Measurements from ENCODE around the gene PHF14.
"Not testable (repeated sequence)": the region's sequence is repeated elsewhere in the genome, so short reads cannot be mapped to it uniquely, and the experiment has no call there.

The PHF14 gene

DNA sequence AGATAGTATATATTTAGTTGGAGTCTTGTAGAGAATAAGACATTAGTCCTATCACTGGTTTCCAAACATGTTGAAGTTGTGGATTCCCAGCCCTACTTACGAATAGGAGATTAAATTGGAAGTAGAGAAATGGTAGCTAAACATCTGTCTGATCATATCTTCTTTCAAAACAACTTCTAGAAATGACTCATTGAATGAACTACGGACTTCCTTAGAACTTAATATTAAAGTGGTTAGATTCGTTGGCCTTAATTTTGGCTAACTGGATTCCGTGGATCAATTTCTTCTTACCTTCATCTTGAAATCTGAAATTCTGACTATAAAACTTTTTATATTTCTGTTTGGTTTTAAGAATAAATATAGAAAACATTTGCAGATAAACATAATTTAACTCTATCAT lies 3.4 kb downstream of the PHF14 start:
- no peak for DNase-seq (ENCODE audit: low read depth)

DNA sequence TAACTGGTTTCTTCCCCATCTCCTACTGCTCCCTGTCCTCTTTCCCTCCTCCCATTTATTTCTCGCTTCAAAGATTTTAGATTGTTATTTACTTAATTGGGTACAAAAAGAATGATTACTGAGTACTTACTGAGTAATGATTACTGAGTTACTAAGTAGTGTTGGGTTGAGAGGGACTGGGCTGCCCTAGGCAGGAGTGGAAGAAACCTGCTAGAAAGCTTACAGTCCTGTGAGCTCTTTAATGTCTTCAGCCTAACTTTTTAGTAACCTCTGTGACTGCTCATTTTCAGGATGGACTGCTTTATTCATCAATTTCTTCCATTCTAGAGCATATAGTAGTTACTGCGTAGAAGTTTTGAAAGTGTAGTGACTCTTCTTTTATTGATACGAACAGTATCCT lies 7.6 kb downstream of the PHF14 start:
- DNase-seq (ENCODE audit: low read depth): no peak

DNA sequence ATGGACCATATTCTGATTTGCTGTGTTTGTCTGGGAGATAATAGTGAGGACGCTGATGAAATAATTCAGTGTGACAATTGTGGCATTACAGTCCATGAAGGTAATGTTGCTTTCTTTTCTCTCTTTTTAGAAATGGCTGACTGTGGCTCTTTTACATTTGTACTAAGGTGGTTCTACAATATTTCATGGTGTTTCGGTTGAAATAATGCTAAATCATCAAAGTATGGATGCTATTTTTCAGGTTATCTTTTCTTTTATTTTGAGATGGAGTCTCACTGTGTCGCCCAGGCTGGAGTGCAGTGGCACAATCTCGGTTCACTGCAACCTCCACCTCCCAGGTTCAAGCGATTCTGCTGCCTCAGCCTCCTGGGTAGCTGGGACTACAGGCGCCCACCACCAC lies 17.1 kb downstream of the PHF14 start:
- DNase-seq (ENCODE audit: low read depth): not testable (repeated sequence)

DNA sequence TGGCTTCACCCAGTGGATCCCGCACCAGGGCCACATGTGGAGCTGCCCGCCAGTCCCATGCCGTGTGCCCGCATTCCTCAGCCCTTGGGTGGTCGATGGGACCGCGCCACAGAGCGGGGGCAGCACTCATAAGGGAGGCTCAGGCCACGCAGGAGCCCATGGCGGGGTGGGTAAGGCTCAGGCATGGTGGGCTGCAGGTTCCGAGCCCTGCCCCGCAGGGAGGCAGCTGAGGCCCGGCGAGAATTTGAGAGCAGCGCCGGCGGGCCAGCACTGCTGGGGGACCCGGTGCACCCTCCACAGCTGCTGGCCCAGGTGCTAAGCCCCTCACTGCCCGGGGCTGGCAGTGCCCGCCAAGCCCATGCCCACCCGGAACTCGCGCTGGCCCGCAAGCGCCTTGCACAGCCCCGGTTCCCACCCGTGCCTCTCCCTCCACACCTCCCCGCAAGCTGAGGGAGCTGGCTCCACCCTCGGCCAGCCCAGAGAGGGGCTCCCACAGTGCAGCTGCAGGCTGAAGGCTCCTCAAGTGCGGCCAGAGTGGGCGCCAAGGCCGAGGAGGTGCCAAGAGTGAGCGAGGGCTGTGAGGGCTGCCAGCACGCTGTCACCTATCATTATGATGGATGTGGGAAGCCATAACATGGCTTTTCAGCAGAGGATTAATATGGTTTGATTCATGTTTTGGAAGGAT lies 22.0 kb downstream of the PHF14 start:
- DNase-seq (ENCODE audit: low read depth): not testable (repeated sequence)

DNA sequence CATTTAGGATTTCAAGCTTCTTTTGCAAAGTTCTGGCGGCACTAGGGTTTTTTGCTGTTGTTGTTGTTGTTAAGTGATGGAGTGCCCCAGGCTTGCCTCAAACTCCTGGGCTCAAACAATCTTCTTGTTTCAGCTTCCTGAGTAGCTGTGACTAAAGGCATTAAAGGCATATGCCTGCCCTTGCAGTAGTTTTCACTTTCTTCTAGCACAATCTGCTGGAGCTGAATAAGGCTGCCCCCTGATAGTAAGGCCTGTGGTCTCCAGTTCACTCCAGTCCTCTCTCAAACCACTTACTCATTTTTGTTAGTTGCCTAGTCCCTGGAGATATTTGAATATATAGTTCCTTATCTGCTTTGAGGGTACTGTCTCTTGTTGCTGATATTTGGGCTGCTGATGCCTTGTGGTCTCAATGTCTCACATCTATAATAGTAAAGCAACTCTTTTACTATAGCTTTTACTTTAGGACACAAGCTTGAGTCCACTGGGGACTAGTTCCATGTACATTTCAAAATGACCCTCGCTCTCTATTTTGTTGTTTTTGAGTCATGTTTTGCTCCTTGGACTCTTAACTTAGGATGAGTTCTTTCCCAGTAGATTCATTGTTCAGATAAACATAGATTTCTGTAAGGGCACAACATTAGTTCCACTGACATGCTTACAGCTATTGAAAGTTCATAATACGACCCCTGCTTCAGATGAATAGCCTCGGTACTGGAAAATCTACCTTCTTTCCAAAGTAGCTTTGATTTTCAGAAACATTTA lies 25.5 kb downstream of the PHF14 start:
- DNase-seq (ENCODE audit: low read depth): no peak

DNA sequence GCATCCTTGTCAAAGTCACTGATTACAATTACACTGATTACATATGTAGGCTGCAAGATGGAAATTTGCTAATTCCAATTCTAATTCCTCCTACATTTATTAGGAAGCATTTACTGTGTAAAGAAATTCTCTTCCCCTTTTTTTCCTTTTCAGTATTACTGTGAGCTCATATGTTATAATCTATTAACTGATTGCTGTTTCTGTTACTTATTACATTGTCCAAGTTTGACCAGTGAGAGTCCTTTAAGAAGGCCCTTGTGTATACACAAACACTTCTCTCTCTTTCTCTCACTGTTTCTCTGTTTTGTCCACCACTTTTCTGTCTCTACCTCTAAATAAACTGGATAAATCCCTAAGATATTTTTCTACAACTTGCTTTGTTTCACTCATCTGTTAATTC lies 31.5 kb downstream of the PHF14 start:
- DNase-seq (ENCODE audit: low read depth): no peak

DNA sequence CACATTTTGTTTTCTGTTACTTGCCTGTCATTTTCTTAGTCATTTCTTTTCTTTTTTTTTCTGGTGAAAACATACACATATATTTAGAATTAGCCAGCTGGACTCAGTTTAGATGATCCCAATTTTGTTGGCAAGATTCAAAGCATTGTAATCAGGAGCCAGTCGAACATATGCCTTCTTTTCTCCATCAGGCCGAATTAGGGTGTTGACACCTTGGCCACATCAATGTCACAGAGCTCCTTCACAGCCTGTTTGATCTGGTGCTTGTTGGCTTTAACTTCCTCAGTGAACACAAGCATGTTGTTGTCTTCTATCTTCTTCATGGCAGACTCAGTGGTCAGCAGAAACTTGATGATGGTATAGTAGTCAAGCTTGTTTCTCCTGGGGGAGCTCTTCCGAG lies 32.6 kb downstream of the PHF14 start:
- DNase-seq (ENCODE audit: low read depth): no peak

DNA sequence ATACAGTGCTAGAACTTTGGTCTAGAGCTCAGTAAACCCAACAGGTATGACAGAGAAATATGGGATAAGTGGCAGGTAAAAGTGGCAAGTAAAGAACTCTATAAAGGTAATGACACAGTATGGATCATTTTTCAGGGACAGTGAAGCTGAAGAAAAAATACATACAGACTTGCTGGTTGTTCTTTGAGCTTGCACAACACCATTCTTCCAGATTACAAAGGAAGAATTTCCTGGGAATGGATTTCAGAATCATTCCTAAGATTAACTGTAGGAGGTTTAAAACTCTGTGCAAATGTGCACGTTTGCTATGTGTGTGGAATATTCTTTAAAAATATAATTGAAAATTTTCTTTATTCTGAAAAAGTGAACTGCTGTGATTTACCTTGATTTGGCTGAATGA lies 36.0 kb downstream of the PHF14 start:
- DNase-seq (ENCODE audit: low read depth): no peak

DNA sequence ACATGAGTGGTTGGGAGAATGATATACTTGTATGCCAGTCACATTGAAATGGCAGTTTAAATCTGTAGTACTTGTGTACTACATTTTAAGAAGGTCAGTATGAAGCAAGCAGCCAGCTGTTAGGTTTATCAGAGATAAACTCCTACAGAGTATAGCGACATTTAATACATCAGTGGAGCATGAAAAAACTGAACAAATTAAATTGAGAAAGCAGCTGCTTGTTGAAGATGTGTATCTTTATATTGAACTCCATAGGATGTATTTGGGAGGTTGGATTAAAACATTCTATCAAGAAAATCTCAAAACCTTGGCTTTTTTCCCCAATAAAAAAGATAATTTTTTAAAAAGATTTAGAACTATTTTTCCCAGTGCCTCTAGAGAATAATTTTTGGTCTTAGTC lies 47.8 kb downstream of the PHF14 start:
- no peak for DNase-seq (ENCODE audit: low read depth)

DNA sequence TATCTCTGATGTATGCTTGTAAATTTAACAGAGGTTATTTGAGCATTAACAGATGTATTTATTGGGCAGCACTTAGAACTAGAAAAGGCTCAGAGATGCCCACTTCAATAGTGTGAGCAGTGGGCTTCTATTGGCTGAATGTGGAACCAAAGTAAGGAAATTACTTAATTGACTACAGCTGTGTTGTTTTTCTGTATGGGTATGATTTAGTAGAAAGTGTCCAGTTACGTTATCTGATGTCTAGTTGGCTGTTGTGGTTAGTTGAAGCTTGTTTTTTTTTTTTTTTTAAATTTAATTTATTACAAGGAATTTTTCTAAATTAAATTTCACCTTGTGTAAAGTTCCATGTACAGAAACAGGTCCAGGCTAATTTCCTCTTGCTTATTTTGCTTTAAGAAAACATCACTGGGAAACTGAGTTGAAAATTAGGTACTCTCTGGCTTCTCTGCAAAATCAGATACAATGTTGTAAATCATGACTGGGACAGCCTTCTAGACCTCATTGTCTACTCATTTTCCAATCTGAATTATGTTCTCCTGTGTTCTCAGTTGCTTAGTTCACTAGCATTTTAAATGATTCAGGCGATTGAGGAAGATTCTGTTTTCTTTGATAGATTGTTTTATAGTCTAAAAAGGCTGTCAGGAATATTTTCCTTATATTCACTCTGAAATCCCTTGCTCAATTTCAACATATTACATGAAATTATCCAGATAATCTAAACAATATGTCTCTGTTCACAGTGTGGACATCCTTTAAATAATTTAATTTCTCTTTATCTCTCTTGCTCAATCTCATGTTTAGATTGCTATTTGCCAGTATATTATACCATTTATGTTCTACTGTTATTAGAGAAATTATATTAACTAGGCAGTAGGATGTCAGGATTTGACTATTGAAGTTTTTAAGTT lies 53.0 kb downstream of the PHF14 start:
- no peak for DNase-seq (ENCODE audit: low read depth)

DNA sequence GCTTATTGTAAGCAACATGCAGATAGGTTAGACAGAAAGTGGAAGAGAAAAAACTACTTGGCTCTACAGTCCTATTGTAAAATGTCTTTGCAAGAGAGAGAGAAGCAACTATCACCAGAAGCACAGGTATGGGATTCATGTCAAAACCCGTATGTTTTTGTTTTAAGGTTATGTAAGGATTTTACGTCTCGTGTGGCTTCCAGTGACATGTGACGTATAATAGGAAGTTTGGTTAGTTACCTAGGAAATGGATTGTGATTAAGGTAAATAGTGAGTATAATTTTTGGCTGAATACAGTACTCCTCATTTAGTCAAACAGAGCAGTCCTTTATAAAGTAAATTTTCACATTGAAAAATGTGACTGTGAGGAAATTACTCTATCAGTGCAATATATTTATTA lies 62.0 kb downstream of the PHF14 start:
- no peak for DNase-seq (ENCODE audit: low read depth)

DNA sequence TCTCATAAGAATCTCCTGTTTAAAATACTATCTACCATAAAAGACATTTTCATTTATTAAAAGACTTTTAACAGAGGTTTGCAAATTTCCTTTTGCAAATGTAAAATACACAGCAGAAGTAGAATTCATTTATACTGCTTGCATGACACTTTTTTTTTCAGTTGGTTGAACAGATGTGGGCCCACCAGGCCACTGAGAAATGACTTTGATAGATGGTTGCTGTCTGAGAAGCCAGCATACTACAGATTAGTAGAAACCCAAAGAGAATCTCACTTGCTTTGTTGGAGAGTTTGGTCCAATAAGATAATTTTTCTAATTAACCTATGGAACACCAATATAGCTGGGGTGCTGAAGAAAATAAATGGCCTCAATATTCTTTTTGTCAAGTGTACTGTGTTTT lies 66.3 kb downstream of the PHF14 start:
- DNase-seq (ENCODE audit: low read depth): no peak

DNA sequence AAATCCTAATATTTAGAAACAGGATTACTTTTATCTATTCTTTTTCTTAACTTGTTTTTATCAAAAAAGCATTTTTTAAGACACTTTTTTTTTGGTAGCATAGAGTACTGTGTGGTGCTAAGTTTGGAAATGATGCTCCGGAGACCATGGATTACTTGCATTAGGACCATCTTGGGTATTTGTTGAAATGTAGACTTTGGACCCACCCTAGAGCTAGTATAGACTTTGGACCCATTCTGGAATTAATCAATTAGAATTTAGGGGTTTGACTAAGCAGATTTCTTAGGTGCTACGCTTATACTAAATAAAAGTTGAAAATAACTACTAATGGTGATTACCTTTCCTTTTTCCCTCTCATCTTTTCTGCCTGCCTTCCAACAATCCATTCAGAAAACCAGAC lies 80.4 kb downstream of the PHF14 start:
- no peak for DNase-seq (ENCODE audit: low read depth)

DNA sequence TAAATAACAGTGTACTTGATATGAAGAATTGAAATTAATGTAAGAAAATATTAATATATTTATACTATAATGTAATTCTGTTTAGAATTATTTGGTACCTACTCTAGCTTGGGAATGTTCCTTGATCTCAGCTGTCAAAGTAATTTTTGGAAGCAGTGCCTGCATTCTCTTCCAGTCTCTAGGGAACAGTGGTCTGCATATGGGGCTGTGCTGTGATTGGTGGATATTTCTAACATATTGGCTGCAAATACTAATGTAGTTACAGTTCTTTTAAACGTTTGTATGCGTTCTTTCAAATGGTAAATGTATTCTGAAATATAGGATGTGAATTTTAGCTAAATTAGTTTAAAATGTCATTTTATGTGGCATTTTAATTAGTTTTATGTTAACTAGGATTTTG lies 87.2 kb downstream of the PHF14 start:
- no peak for DNase-seq (ENCODE audit: low read depth)

DNA sequence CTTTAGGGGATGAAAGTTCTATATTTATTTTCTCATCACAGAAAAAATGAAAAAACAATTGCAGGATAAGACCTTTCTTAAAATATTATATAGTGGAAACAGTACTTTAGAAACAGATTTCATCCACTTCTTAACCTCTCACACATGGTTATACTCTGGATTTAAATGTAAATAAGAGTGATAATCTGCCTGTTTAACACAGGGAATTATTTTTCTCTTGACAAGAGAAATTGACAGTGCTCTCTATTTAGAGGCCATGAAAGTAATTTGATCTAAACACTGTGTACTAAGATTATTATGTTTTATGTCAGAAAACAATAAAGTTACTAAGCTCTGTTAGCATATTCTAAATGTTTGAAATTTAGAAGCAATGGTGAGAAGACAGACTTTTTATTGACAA lies 88.4 kb downstream of the PHF14 start:
- no peak for DNase-seq (ENCODE audit: low read depth)

DNA sequence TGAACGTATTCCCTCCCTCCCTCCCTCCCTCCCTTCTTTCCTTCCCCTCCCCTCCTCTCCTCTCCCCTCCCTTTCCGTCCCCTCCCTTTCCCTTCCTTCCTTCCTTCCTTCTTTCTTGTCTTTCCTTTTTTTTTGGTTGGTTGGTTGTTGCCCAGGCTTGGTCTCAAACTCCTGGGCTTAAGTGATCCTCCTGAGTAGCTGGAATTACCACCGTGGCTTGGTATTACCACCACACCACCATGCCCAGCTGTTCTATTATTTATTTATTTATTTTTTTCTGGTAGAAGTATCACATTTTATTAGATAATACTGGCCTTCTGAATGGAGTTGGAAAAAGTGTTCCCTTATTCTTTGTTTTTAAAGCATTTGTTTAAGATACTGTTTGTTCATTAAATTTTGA lies 95.9 kb downstream of the PHF14 start:
- DNase-seq (ENCODE audit: low read depth): no peak

DNA sequence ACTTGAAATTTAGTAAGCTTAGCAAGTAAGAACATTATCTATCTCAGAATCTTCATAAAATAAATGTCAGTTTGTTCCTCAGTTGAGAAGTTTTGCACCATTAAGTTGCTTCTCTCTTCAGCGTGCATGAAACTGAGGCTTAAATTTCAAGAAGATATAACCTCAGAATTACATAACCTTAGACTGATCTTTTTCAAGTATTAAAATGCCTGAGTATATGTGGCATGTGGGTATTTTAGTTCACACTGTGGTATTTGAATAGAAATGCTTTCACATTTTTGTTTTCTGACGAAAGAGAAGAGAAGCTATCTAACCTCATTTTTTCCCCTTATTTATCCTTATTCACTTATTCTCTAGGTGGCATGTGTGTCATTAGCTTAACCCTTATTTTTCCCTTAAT lies 104.1 kb downstream of the PHF14 start:
- no peak for DNase-seq (ENCODE audit: low read depth)

DNA sequence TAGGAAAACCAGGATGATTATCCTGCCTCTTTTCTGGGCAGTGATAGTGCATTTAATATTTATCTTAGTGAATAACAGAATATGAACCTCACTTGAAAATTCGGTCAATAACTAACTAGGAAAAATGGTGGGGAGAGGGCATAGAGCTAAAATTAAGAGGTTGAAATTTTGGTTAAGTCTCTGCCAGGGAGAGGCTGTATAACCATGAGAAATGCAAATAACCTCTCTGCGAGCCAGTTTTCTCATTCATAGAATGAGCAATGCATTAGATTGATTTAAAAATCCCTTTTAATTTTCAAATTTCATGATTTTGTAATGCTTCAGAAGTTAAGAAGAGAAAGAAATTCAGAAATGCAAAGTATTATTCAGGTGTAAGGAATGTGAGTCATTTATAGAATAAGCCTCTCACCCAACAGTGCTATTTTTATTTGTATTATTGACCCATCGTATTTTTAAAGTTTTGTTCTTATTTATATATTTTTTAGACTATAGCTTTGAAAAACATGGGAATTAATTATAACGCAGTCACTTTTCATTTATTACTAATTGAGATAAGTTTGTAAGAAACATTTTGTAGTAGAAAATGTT lies 104.7 kb downstream of the PHF14 start:
- DNase-seq (ENCODE audit: low read depth): no peak

DNA sequence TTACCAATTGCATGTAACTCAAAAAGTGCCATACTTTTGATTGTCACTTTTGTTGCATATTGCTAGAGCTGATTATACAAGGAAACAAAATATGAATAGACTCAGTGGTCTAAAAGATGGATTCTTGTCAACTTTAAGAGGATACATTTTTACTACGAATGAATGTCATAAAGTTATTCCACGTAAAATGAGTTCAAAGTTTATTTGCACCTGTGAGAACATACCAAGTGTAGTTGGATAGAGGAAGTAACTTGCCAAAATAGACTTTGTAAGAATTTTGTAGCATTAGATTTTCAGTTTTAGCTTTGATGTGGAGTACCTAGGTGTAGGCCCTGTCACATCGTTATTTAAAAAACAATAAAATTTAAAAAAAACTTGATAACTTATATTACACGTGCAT lies 106.2 kb downstream of the PHF14 start:
- no peak for DNase-seq (ENCODE audit: low read depth)

DNA sequence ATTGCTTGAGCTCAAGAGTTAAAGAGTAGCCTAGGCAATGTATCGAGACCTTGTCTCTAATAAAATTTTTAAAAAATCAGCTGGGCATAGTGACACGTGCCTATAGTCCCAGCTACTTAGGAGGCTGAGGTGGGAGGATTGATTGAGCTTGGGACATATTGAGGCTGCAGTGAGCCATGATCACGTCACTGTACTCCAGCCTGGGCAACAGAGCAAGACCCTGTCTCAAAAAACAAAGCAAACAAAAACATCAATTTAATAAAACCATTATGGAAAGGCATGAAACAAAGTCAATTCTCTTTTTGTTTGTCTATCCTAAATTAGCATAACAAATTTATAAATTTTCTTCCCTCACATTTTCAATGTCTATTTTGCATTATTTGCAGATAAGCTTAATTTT lies 108.4 kb downstream of the PHF14 start:
- DNase-seq (ENCODE audit: low read depth): no peak

DNA sequence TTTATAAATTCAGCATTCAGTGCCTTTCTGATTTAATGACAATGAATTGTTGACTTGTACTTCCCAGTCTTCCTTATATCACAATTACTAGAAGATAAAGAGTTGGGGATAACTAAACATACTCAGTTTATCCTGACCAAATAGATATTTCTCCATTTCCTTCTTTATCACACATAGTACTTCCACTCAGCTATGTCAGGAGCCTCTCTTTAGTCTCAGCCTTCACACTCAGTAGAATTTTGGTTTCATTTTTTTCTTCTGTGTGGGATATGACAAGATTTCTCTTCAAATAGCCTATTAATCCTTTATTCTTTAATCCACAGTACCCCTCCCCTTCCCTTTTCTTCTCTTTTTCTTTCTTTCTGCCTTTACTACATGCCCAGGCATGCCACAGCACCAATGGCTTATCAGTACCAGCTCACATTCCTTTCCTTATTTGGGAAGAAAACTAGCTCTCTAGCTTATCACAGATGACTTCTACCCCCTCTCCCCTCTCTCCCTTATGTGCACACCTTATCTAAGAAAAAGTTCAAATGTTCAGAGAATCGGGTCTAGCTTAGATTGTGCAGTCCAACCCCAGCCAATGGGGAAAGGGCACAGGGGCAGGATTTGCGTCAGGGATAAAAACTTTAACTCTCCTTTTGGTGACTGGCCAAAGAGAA lies 109.0 kb downstream of the PHF14 start:
- no peak for DNase-seq (ENCODE audit: low read depth)

DNA sequence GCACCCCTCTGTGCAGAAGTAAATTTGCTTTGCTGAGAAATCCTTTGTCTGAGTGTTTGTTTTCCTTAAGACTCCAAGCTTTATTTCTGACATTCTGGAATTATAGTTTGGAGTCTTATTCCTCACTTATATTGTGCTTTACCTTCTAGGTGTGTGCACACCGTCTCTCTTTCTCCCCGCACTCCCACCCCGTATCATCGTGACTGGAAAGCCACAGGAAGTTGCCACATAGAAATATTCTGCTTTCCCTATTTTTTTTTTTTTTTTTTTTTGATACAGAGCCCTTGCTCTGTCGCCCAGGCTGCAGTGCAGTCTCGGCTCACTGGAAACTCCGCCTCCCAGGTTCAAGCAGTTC lies 109.5 kb downstream of the PHF14 start:
- no peak for DNase-seq (ENCODE audit: low read depth)

Measured in non-pigmented ciliary epithelial cell (primary cell).